NOMO-1 (cell line): ENCODE results near the gene MRPS2.

Experiments used
- DNase-seq, 2 experiments: peaks; one replicate each; lab custom pipeline; 2025; ENCODE audit not compliant: unreplicated experiment in 2 of 2; lab: John Stamatoyannopoulos, UW

Gene MRPS2

GRCh38 chr9:135498381-135499126 is 1.9 kb upstream of the MRPS2 start:
- DNase-seq = no peak

GRCh38 chr9:135499326-135500070 is 984 bp upstream of the MRPS2 start:
- peak; percentile 78 to 94 for DNase-seq

- DNase-seq = peak; percentile 62 to 70
Observed at GRCh38 chr9:135500071-135500524, 384 bp upstream of the MRPS2 start.

GRCh38 chr9:135501261-135502167 is 1.0 kb downstream of the MRPS2 start:
- no peak for DNase-seq

- DNase-seq = no peak
Observed at GRCh38 chr9:135502168-135502872, 1.8 kb downstream of the MRPS2 start.

GRCh38 chr9:135502873-135503321 is 2.4 kb downstream of the MRPS2 start:
- DNase-seq = no peak

GRCh38 chr9:135503371-135504261 is 3.1 kb downstream of the MRPS2 start:
- DNase-seq = no peak

- peak; percentile 19 to 54 for DNase-seq
Observed at GRCh38 chr9:135504262-135505243, 4.1 kb downstream of the MRPS2 start.

GRCh38 chr9:135505406-135506187 is 5.1 kb downstream of the MRPS2 start:
- DNase-seq = no peak

- DNase-seq = no peak
Observed at GRCh38 chr9:135506327-135507103, 6.0 kb downstream of the MRPS2 start.

- no peak for DNase-seq
Observed at GRCh38 chr9:135507104-135508035, 6.9 kb downstream of the MRPS2 start.

- DNase-seq = no peak
Observed at GRCh38 chr9:135508211-135508820, 7.8 kb downstream of the MRPS2 start.

GRCh38 chr9:135509458-135509857 is 9.0 kb downstream of the MRPS2 start:
- no peak for DNase-seq

GRCh38 chr9:135512241-135512603 is 11.7 kb downstream of the MRPS2 start:
- no peak for DNase-seq

- no peak for DNase-seq
Observed at GRCh38 chr9:135512904-135513303, 12.4 kb downstream of the MRPS2 start.
